Neural crest cell (in vitro differentiated cells): ENCODE data around the gene TRAPPC4. TPM values are rescaled to one million over a fixed set of nuclear protein-coding genes. Genes with fewer than 3 reads are reported as not detected.

Source experiments
- DNase-seq: peaks from one replicate; pipeline ENCODE4 v3.0.0; 2021; ENCODE audit warnings: low read depth, mixed read lengths, low spot score
- H3K27ac Mint-ChIP-seq: one replicate; pipeline ENCODE4 v1.8.0; 2021; ENCODE audit warnings: mild to moderate bottlenecking, mixed read lengths; ENCODE audit not compliant: unreplicated experiment
- H3K27me3 Mint-ChIP-seq: 2 replicates; pipeline ENCODE4 v1.8.0; 2021; ENCODE audit warnings: low read depth, mild to moderate bottlenecking, mixed read lengths
- H3K36me3 Mint-ChIP-seq: 2 replicates; pipeline ENCODE4 v1.8.0; 2021; ENCODE audit warnings: low read depth, mild to moderate bottlenecking, mixed read lengths
- H3K4me1 Mint-ChIP-seq: 2 replicates; pipeline ENCODE4 v1.8.0; 2021; ENCODE audit warnings: mixed read lengths
- H3K4me3 Mint-ChIP-seq: one replicate; pipeline ENCODE4 v1.8.0; 2021; ENCODE audit warnings: mild to moderate bottlenecking, mixed read lengths
- H3K9me3 Mint-ChIP-seq: 2 replicates; pipeline ENCODE4 v1.8.0; 2021; ENCODE audit warnings: mixed read lengths
- CTCF ChIP-seq: fragments of 200-600 bp; sonication (generic); conservative IDR thresholded peaks from 2 replicates; pipeline ENCODE4 v1.5.0; 2021; ENCODE audit warnings: antibody characterized with exemption, mild to moderate bottlenecking
- total RNA-seq: library from RNA; stranded (reverse); gene quantifications from 2 replicates; pipeline ENCODE4 v1.2.1, GENCODE V29; 2021

Gene TRAPPC4
- total RNA-seq, 1 donor from 2014 or later: 88.1 TPM

GRCh38 chr11:119027561-119028345, 9.2 kb downstream of the TRAPPC4 start:
- peaks cover 23% of the 10 kb centered on the region for H3K4me1 Mint-ChIP-seq
- no peak for TF ChIP-seq CTCF
- peaks cover 3% of the 10 kb centered on the region for H3K27me3 Mint-ChIP-seq
- no peak overlapping the region for H3K27ac Mint-ChIP-seq
- no peak for DNase-seq
- H3K36me3 Mint-ChIP-seq: peaks cover 3% of the 10 kb centered on the region
- no peaks in the 10 kb centered on the region for H3K9me3 Mint-ChIP-seq
- peak overlapping the region; percentile 57 for H3K4me3 Mint-ChIP-seq

DNA sequence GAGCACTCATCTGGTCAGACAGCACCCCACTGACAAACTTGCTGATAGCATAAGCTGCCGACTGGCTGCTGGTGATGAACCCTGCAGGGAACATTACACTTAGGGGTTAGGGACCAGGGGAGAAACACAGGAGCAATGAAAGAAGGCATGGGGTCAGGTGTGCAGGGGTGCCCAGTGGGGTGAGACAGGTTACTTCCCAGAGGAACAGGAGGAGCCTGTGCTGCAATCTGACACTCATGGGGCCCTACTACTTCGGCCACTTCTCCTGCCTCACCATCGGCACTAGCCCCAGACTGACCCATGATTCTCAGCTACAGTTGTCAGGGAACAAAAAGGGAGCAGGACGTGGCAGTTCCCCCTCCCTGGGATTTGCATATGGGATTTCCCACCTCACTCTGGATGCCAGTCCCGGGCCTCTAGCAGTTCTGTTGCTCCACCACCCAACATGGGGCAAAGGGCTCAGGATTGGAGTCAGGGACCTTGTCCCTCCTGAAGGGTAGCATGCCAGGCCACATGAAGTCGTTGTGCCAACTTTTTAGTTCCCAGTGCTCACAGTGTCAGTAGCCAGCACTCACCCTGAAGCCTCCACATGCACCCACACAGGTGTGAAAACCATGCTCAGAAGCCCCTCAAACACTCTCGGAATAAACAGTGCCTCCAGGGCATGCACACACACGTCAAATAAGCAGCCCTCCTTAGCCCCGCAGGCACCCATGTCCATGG, 9.9 kb downstream of the TRAPPC4 start:
- Mint-ChIP-seq H3K36me3 (peaks cover 3% of the 10 kb centered on the region), H3K27ac (no peak overlapping the region), H3K9me3 (no peaks in the 10 kb centered on the region), H3K4me1 (peaks cover 23% of the 10 kb centered on the region), H3K27me3 (peaks cover 3% of the 10 kb centered on the region), H3K4me3 (peak overlapping the region; percentile 94)
- TF ChIP-seq CTCF: no peak
- no peak for DNase-seq

- peaks cover 3% of the 10 kb centered on the region for H3K36me3 Mint-ChIP-seq
- DNase-seq: no peak
- TF ChIP-seq CTCF: no peak
- peak overlapping the region; percentile 94 for H3K4me3 Mint-ChIP-seq
- no peak overlapping the region for H3K27ac Mint-ChIP-seq
- peaks cover 23% of the 10 kb centered on the region for H3K4me1 Mint-ChIP-seq
- peaks cover 3% of the 10 kb centered on the region for H3K27me3 Mint-ChIP-seq
- H3K9me3 Mint-ChIP-seq: no peaks in the 10 kb centered on the region
Observed at GRCh38 chr11:119029069-119029339, 10.4 kb downstream of the TRAPPC4 start.

DNA sequence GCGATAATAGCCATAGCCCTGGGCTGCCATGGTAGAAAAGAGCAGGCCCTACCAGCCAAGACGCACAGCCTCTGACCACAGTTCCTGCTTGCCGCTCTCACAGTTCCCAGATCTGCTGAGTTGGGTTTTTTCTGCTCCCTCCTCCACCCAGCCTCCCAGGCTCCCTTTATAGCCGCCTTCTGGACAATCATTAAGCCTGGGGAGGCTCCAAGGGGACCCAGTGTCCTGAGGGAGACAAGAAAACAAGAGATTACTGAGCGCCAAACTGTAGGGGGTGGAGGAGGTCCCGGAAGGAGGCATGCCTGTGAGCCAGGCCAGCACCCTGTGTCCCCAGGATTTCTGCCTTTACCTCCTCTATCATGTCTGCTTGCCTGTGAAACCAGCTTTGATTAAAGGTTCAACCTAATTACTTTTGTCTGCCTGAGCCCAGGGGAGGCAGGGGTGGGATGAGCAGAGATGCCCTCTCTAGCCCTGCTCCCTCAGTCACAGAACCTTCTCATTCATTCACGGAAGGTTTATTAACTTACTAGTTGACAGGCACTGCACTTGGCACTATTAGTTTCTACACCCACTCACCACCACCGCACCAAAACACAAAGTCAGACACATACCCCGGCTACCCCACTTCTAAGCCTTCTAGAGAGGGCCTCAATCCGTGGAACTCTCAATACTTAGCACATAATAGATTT, 10.9 kb downstream of the TRAPPC4 start:
- peaks cover 3% of the 10 kb centered on the region for H3K27me3 Mint-ChIP-seq
- no peak for DNase-seq
- TF ChIP-seq CTCF: no peak
- H3K27ac Mint-ChIP-seq: no peak overlapping the region
- H3K36me3 Mint-ChIP-seq: peaks cover 3% of the 10 kb centered on the region
- H3K4me3 Mint-ChIP-seq: peak overlapping the region; percentile 94
- no peaks in the 10 kb centered on the region for H3K9me3 Mint-ChIP-seq
- peaks cover 23% of the 10 kb centered on the region for H3K4me1 Mint-ChIP-seq

DNA sequence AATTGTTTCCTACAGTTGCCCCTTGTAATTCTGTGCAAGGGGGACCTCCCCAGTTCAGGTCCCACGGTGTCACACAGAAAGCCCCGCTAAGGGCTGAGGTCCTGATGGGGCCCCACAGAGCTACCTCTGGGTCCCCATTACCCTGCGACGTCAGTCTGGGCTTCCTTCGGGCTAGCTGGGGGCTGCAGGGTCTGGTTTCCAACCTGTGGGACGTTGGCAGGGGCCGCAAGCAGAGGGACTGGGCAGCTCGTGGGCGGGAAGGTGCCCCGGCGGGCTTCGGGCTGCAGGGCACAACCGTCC, 11.4 kb downstream of the TRAPPC4 start:
- TF ChIP-seq CTCF: no peak
- Mint-ChIP-seq H3K27me3 (peaks cover 3% of the 10 kb centered on the region), H3K4me1 (peaks cover 23% of the 10 kb centered on the region), H3K36me3 (peaks cover 3% of the 10 kb centered on the region), H3K4me3 (peak overlapping the region; percentile 94), H3K9me3 (no peaks in the 10 kb centered on the region), H3K27ac (no peak overlapping the region)
- DNase-seq: no peak
